GM19025 (cell line): Measurements from ENCODE around the gene TIAM2.
"Not testable (repeated sequence)": the region's sequence is repeated elsewhere in the genome, so short reads cannot be mapped to it uniquely, and the experiment has no call there.

ENCODE experiments used
- ATAC-seq: cut with Tn5 transposase; IDR thresholded peaks from one replicate; pipeline ENCODE4 v1.9.1; 2021; ENCODE audit warnings: mild to moderate bottlenecking, low read depth, moderate library complexity; ENCODE audit not compliant: unreplicated experiment

TIAM2 gene

GRCh38 chr6:155248008-155249001, 253.2 kb downstream of the TIAM2 start:
- no peak for ATAC-seq

- ATAC-seq, result no peak
These were observed 255.7 kb downstream of the TIAM2 start for GRCh38 chr6:155250701-155251381.

GRCh38 chr6:155252581-155252980, 257.5 kb downstream of the TIAM2 start:
- no peak for ATAC-seq

GRCh38 chr6:155253337-155253736, 258.2 kb downstream of the TIAM2 start:
- ATAC-seq, result no peak

- ATAC-seq, result no peak
These were observed 259.0 kb downstream of the TIAM2 start for GRCh38 chr6:155254139-155254538.

GRCh38 chr6:155256122-155256795, 261.1 kb downstream of the TIAM2 start:
- ATAC-seq, result no peak

GRCh38 chr6:155257796-155258195, 262.7 kb downstream of the TIAM2 start:
- no peak for ATAC-seq

- ATAC-seq, result no peak
These were observed 264.1 kb downstream of the TIAM2 start for GRCh38 chr6:155259204-155259603.

- no peak for ATAC-seq
These were observed 264.8 kb downstream of the TIAM2 start for GRCh38 chr6:155259897-155260296.

- peak; percentile 64 for ATAC-seq
These were observed 265.6 kb downstream of the TIAM2 start for GRCh38 chr6:155260686-155261085.

- peak; percentile 59 for ATAC-seq
These were observed 266.2 kb downstream of the TIAM2 start for GRCh38 chr6:155261111-155261900.

GRCh38 chr6:155262655-155263054, 267.5 kb downstream of the TIAM2 start:
- no peak for ATAC-seq

- no peak for ATAC-seq
These were observed 268.4 kb downstream of the TIAM2 start, which contains the start of gene CLDN20 for GRCh38 chr6:155263373-155264063. Gene CLDN20, plus strand, starts transcription at chr6:155264013. Its CDS starts 11,707 bp downstream, at chr6:155275720.

- ATAC-seq, result no peak
These were observed 269.7 kb downstream of the TIAM2 start for GRCh38 chr6:155264693-155265320.

- ATAC-seq, result no peak
These were observed 270.9 kb downstream of the TIAM2 start for GRCh38 chr6:155265843-155266535.

GRCh38 chr6:155267411-155267810, 272.3 kb downstream of the TIAM2 start:
- ATAC-seq, result no peak

GRCh38 chr6:155268088-155268867, 273.2 kb downstream of the TIAM2 start:
- ATAC-seq, result not testable (repeated sequence)

- no peak for ATAC-seq
These were observed 274.6 kb downstream of the TIAM2 start for GRCh38 chr6:155269765-155270164.
